Measurements from ENCODE around the gene PCDH17. TPM values are rescaled to one million over a fixed set of nuclear protein-coding genes. Genes with fewer than 3 reads are reported as not detected.

Gene PCDH17
- total RNA-seq, 2 experiments from 2014 or later = not detected

GRCh38 chr13:57641051-57641450 is 9.5 kb downstream of the PCDH17 start:
- Mint-ChIP-seq H3K27ac (no peak overlapping the region), H3K4me1 (no peaks in the 10 kb centered on the region), H3K4me3 (no peak overlapping the region), H3K36me3 (no peaks in the 10 kb centered on the region), H3K27me3 (no peaks in the 10 kb centered on the region), H3K9me3 (ENCODE audit: low read depth) (no peaks in the 10 kb centered on the region)
- CTCF ChIA-PET = no interaction called here
- no peak for DNase-seq
- no peak for ATAC-seq

GRCh38 chr13:57644106-57644505 is 12.6 kb downstream of the PCDH17 start:
- no peak for DNase-seq
- Mint-ChIP-seq H3K27me3 (no peaks in the 10 kb centered on the region), H3K9me3 (ENCODE audit: low read depth) (no peaks in the 10 kb centered on the region), H3K4me3 (no peak overlapping the region), H3K27ac (no peak overlapping the region), H3K36me3 (no peaks in the 10 kb centered on the region), H3K4me1 (no peaks in the 10 kb centered on the region)
- no peak for ATAC-seq
- CTCF ChIA-PET = no interaction called here

DNA sequence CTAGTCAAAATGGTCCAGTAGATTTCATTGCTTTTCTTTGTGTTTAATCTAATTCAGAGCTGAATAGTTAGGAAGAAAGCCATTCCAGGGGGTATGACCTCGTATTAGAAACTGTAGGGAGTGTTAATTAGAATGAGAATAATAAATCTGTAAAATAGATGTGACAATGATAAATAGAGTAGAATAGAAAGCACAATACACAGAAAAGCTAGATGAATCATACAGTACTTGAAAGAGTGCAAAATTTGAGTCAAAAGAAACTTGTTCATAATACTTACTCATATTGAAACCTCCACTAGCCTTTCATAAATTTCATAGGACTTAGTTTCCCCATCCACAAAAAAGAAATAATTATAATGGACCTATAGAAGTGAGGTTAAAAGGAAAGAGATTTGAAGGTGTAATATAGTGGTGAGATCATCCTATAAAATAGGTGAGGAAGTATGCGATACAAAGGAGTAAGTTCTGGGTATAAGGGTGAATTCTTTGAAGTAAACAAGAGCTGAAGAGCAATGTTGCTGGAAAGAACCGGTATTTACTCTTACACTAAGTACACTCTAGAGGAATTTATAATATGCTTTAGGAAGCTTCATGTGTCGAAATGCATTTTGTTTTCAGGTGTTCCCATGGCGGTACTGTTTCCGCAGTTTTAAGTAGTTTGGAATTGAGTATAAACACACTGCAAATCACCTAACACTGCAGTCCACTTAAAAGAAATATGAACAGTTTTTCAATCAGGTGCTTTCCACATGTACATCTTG is 21.9 kb downstream of the PCDH17 start:
- DNase-seq (no peak), ATAC-seq (no peak)
- no peak overlapping the region for H3K27ac Mint-ChIP-seq
- peaks cover 2% of the 10 kb centered on the region for H3K9me3 Mint-ChIP-seq (ENCODE audit: low read depth)
- H3K4me1 Mint-ChIP-seq = no peaks in the 10 kb centered on the region
- CTCF ChIA-PET = no interaction called here
- no peak overlapping the region for H3K4me3 Mint-ChIP-seq
- no peaks in the 10 kb centered on the region for H3K27me3 Mint-ChIP-seq
- no peaks in the 10 kb centered on the region for H3K36me3 Mint-ChIP-seq

DNA sequence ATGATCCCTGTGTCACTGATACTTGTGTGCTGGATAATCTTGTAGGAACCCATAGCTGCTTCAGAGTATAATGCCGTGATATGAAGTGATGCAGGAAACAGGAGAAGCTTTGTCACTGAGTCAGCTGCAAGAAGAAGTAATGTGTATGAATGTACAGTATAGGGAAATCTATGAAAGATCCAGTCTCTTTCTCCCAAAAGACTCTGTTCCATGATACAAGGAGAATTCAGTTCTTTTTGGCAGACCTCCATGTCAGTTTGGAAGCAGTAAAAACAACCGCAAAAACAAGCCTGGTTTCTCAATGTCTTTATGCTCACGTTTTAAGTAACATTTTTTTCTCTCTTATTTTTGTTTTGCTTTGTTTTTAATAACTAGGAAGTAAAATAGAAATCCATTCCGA is 33.9 kb downstream of the PCDH17 start:
- H3K4me1 Mint-ChIP-seq = no peaks in the 10 kb centered on the region
- no peak for ATAC-seq
- CTCF ChIA-PET = no interaction called here
- H3K27me3 Mint-ChIP-seq = no peaks in the 10 kb centered on the region
- H3K4me3 Mint-ChIP-seq = no peak overlapping the region
- H3K36me3 Mint-ChIP-seq = no peaks in the 10 kb centered on the region
- no peak for DNase-seq
- peaks cover 5% of the 10 kb centered on the region for H3K9me3 Mint-ChIP-seq (ENCODE audit: low read depth)
- H3K27ac Mint-ChIP-seq = no peak overlapping the region

- no peaks in the 10 kb centered on the region for H3K4me1 Mint-ChIP-seq
- no peak overlapping the region for H3K27ac Mint-ChIP-seq
- no peak for ATAC-seq
- H3K27me3 Mint-ChIP-seq = no peaks in the 10 kb centered on the region
- no peak for DNase-seq
- peaks cover 5% of the 10 kb centered on the region for H3K9me3 Mint-ChIP-seq (ENCODE audit: low read depth)
- H3K4me3 Mint-ChIP-seq = no peak overlapping the region
- CTCF ChIA-PET = no interaction called here
- H3K36me3 Mint-ChIP-seq = no peaks in the 10 kb centered on the region
Measured at GRCh38 chr13:57666131-57666953, 34.8 kb downstream of the PCDH17 start.

- CTCF ChIA-PET = no interaction called here
- no peaks in the 10 kb centered on the region for H3K36me3 Mint-ChIP-seq
- no peak overlapping the region for H3K27ac Mint-ChIP-seq
- no peaks in the 10 kb centered on the region for H3K4me1 Mint-ChIP-seq
- H3K4me3 Mint-ChIP-seq = no peak overlapping the region
- H3K27me3 Mint-ChIP-seq = no peaks in the 10 kb centered on the region
- DNase-seq = no peak
- no peak for ATAC-seq
- peaks cover 8% of the 10 kb centered on the region for H3K9me3 Mint-ChIP-seq (ENCODE audit: low read depth)
Measured at GRCh38 chr13:57672168-57672567, 40.6 kb downstream of the PCDH17 start.

- no peaks in the 10 kb centered on the region for H3K27me3 Mint-ChIP-seq
- ATAC-seq (no peak), DNase-seq (no peak)
- no peak overlapping the region for H3K4me3 Mint-ChIP-seq
- no peak overlapping the region for H3K27ac Mint-ChIP-seq
- H3K36me3 Mint-ChIP-seq = no peaks in the 10 kb centered on the region
- CTCF ChIA-PET = no interaction called here
- peaks cover 11% of the 10 kb centered on the region for H3K9me3 Mint-ChIP-seq (ENCODE audit: low read depth)
- H3K4me1 Mint-ChIP-seq = no peaks in the 10 kb centered on the region
Measured at GRCh38 chr13:57673197-57673596, 41.7 kb downstream of the PCDH17 start.

DNA sequence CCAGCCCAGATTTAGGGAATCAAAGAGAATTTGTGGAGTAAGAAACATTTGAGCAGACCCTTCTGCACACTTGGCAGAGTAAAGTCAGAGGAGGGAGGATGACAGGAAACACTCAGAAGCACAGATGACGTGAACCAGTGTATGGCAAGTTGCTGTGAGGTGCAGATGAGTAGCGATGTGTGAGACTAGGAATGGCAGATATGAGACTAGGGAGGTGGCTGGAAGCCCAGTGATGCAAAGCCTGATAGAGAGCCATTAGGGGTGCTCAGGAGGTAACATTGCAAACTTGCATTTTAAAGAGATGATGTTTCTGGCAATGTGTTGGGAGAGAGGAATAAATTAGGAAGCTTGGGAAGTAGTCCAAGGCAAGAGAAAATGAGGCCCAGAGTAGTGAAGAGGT is 44.0 kb downstream of the PCDH17 start:
- Mint-ChIP-seq H3K4me1 (no peaks in the 10 kb centered on the region), H3K36me3 (no peaks in the 10 kb centered on the region), H3K27me3 (no peaks in the 10 kb centered on the region), H3K4me3 (no peak overlapping the region), H3K27ac (no peak overlapping the region), H3K9me3 (ENCODE audit: low read depth) (peaks cover 7% of the 10 kb centered on the region)
- no peak for DNase-seq
- no peak for ATAC-seq
- CTCF ChIA-PET = no interaction called here

DNA sequence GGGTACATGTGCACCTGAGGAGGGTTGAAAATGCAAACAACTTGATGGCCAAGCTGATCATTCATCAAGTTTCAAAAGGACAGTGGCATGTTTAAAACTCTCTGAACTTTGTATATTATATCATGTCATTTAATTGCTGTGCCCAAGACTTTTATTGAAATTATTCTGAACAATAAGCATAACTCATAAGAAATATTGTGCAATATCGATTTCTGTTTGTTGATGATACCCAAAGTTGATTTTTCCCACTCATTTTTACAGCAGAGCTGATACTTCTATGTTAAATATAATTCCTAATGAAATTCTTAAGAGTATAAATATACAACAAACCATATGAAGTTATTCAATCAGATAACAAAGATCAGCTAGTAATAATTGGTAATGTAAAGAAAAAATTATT is 49.1 kb downstream of the PCDH17 start:
- ATAC-seq (no peak), DNase-seq (no peak)
- no peaks in the 10 kb centered on the region for H3K27me3 Mint-ChIP-seq
- peaks cover 11% of the 10 kb centered on the region for H3K9me3 Mint-ChIP-seq (ENCODE audit: low read depth)
- CTCF ChIA-PET = no interaction called here
- no peak overlapping the region for H3K27ac Mint-ChIP-seq
- H3K36me3 Mint-ChIP-seq = no peaks in the 10 kb centered on the region
- H3K4me1 Mint-ChIP-seq = no peaks in the 10 kb centered on the region
- no peak overlapping the region for H3K4me3 Mint-ChIP-seq

DNA sequence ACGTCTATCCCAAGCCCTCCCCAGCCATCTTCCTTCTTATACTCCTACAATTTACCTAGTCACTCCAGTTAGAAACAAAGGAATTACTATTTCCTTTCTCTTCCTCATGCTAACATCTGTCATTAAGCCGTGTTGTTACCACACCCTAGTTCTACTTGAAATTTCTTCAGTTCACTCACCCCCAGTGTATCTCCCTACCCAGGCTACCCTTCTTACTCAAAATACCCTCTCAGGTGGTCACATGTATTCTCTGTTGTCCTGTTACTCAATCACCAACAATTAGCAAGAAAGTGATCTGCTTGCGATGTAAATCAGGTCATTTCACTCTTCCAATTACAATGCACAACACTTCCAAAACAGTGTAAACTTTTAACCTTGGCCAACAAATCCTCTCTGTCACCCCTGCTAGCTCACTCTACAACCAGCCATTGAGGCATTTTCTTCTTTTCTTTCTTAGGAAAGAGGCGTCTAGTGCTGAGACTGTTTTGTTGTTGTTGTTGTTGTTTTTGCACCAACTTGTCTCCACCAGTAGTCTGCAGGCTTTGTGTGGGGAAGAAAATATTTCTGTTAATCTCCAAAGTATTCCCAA is 50.7 kb downstream of the PCDH17 start:
- Mint-ChIP-seq H3K36me3 (no peaks in the 10 kb centered on the region), H3K9me3 (ENCODE audit: low read depth) (peaks cover 9% of the 10 kb centered on the region), H3K27ac (no peak overlapping the region), H3K4me3 (no peak overlapping the region), H3K27me3 (no peaks in the 10 kb centered on the region), H3K4me1 (no peaks in the 10 kb centered on the region)
- CTCF ChIA-PET = no interaction called here
- no peak for DNase-seq
- ATAC-seq = no peak

GRCh38 chr13:57698851-57699250 is 67.3 kb downstream of the PCDH17 start:
- Mint-ChIP-seq H3K27me3 (no peaks in the 10 kb centered on the region), H3K36me3 (no peaks in the 10 kb centered on the region), H3K9me3 (ENCODE audit: low read depth) (peaks cover 2% of the 10 kb centered on the region), H3K4me3 (no peak overlapping the region), H3K4me1 (no peaks in the 10 kb centered on the region), H3K27ac (no peak overlapping the region)
- no peak for DNase-seq
- ATAC-seq = no peak
- CTCF ChIA-PET = no interaction called here

GRCh38 chr13:57704031-57704430 is 72.5 kb downstream of the PCDH17 start:
- H3K9me3 Mint-ChIP-seq (ENCODE audit: low read depth) = peaks cover 4% of the 10 kb centered on the region
- no peak overlapping the region for H3K27ac Mint-ChIP-seq
- no peak overlapping the region for H3K4me3 Mint-ChIP-seq
- no peaks in the 10 kb centered on the region for H3K27me3 Mint-ChIP-seq
- CTCF ChIA-PET = no interaction called here
- ATAC-seq (no peak), DNase-seq (no peak)
- no peaks in the 10 kb centered on the region for H3K36me3 Mint-ChIP-seq
- no peaks in the 10 kb centered on the region for H3K4me1 Mint-ChIP-seq

GRCh38 chr13:57716295-57716694 is 84.8 kb downstream of the PCDH17 start:
- H3K4me1 Mint-ChIP-seq = no peaks in the 10 kb centered on the region
- no peak overlapping the region for H3K27ac Mint-ChIP-seq
- CTCF ChIA-PET = no interaction called here
- DNase-seq (no peak), ATAC-seq (no peak)
- H3K9me3 Mint-ChIP-seq (ENCODE audit: low read depth) = no peaks in the 10 kb centered on the region
- no peaks in the 10 kb centered on the region for H3K36me3 Mint-ChIP-seq
- H3K4me3 Mint-ChIP-seq = no peak overlapping the region
- H3K27me3 Mint-ChIP-seq = no peaks in the 10 kb centered on the region
